H1 (cell line): ENCODE results near the gene SV2B. TPM values are rescaled to one million over a fixed set of nuclear protein-coding genes. Genes with fewer than 3 reads are reported as not detected.

Experiments used
- CHD7 ChIP-seq: fragments of 300-600 bp; sonication (generic); IDR thresholded peaks from 2 replicates; pipeline ENCODE4 v1.7.1; 2012; ENCODE audit warnings: low read length, moderate library complexity, mild to moderate bottlenecking, inconsistent platforms; ENCODE audit not compliant: insufficient replicate concordance
- SIX5 ChIP-seq: IDR thresholded peaks from 2 replicates; pipeline ENCODE4 v1.6.1; 2011; ENCODE audit warnings: mild to moderate bottlenecking, low read depth, low read length
- SP2 ChIP-seq: IDR thresholded peaks from 2 replicates; pipeline ENCODE4 v1.6.1; 2012; ENCODE audit warnings: mild to moderate bottlenecking, low read length, inconsistent platforms
- TBP ChIP-seq: IDR thresholded peaks from 2 replicates; pipeline ENCODE4 v1.6.1; 2011; ENCODE audit warnings: low read depth, low read length, improper control_type of control experiment
- polyA plus RNA-seq, 7 experiments: library from polyadenylated mRNA; depleted of rRNA in 3 of 7; stranded (reverse) in 5 of 7; unstranded in 2 of 7; fragments of >200 nt in 5 of 7; fragments of 200-250 nt in 2 of 7; gene quantifications; 1 replicate in 5 of 7; 2 replicates in 1 of 7; 4 replicates in 1 of 7; pipeline versions ENCODE4 v1.2.1 to v1.2.3, GENCODE V29; 2011 to 2013; ENCODE audit warnings: missing spikeins in 2 of 7, mixed read lengths in 2 of 7
- total RNA-seq: library from RNA; stranded (reverse); fragmentation: NEBNext Ultra II Directional; extraction: Animal tissue kit (Norgen Biotek cat#: 25700); gene quantifications from 2 replicates; pipeline ENCODE4 v1.2.1, GENCODE V29; 2021

Gene SV2B
- total and polyA plus RNA-seq, 2 of the 8 experiments (the other 6 are each of a cell fraction or from before 2014, with no cell fraction given): 0.09 to 0.20 TPM

- no peak for TF ChIP-seq CHD7
- no peak for TF ChIP-seq TBP
- no peak for TF ChIP-seq SIX5
- TF ChIP-seq SP2: no peak
- TF ChIP-seq, all 59 proteins: peak for 0
Measured at GRCh38 chr15:91227766-91228165, 127.7 kb downstream of the SV2B start (continued).
